ENCODE results near the gene TNFSF8.

Gene TNFSF8

GRCh38 chr9:114935119-114935518 lies 4.7 kb upstream of the TNFSF8 start:
- no peak for DNase-seq

GRCh38 chr9:114932502-114932901 lies 2.1 kb upstream of the TNFSF8 start:
- DNase-seq = no peak

GRCh38 chr9:114931407-114931806 lies 1.0 kb upstream of the TNFSF8 start:
- DNase-seq = no peak

GRCh38 chr9:114929201-114929600 lies 1.2 kb downstream of the TNFSF8 start:
- DNase-seq = no peak

GRCh38 chr9:114928671-114929070 lies 1.7 kb downstream of the TNFSF8 start:
- no peak for DNase-seq

GRCh38 chr9:114928136-114928535 lies 2.3 kb downstream of the TNFSF8 start:
- DNase-seq = no peak

GRCh38 chr9:114925672-114926071 lies 4.7 kb downstream of the TNFSF8 start:
- DNase-seq = no peak

- DNase-seq = no peak
Measured at GRCh38 chr9:114925039-114925438, 5.4 kb downstream of the TNFSF8 start.

- no peak for DNase-seq
Measured at GRCh38 chr9:114924327-114924726, 6.1 kb downstream of the TNFSF8 start.

- no peak for DNase-seq
Measured at GRCh38 chr9:114923918-114924317, 6.5 kb downstream of the TNFSF8 start.

- no peak for DNase-seq
Measured at GRCh38 chr9:114921171-114921570, 9.2 kb downstream of the TNFSF8 start.

- peak; percentile 50 for DNase-seq
Measured at GRCh38 chr9:114919611-114920010, 10.8 kb downstream of the TNFSF8 start.

GRCh38 chr9:114916481-114916880 lies 13.9 kb downstream of the TNFSF8 start:
- DNase-seq = no peak

GRCh38 chr9:114914139-114914538 lies 16.3 kb downstream of the TNFSF8 start:
- no peak for DNase-seq

GRCh38 chr9:114913656-114914055 lies 16.7 kb downstream of the TNFSF8 start:
- DNase-seq = no peak

- no peak for DNase-seq
Measured at GRCh38 chr9:114913217-114913616, 17.2 kb downstream of the TNFSF8 start.

- no peak for DNase-seq
Measured at GRCh38 chr9:114911167-114911821, 19.1 kb downstream of the TNFSF8 start.

- DNase-seq = no peak
Measured at GRCh38 chr9:114910541-114910940, 19.9 kb downstream of the TNFSF8 start.

GRCh38 chr9:114909661-114910060 lies 20.7 kb downstream of the TNFSF8 start:
- no peak for DNase-seq

GRCh38 chr9:114908805-114909448 lies 21.5 kb downstream of the TNFSF8 start:
- peak; percentile 56 for DNase-seq

- DNase-seq = no peak
Measured at GRCh38 chr9:114908104-114908622, 22.2 kb downstream of the TNFSF8 start.

- peak; percentile 44 for DNase-seq
Measured at GRCh38 chr9:114906922-114907571, 23.3 kb downstream of the TNFSF8 start.

GRCh38 chr9:114905170-114905940 lies 25.0 kb downstream of the TNFSF8 start:
- DNase-seq = no peak

Data from activated CD4-positive, alpha-beta T cell treated with anti-CD3 and anti-CD28 coated beads for 48 hours (primary cell).